ENCODE results near the gene JAM2. TPM values are rescaled to one million over a fixed set of nuclear protein-coding genes. Genes with fewer than 3 reads are reported as not detected.

The JAM2 gene
- total RNA-seq, 1 experiment from 2014 or later, result 1.7 TPM

DNA sequence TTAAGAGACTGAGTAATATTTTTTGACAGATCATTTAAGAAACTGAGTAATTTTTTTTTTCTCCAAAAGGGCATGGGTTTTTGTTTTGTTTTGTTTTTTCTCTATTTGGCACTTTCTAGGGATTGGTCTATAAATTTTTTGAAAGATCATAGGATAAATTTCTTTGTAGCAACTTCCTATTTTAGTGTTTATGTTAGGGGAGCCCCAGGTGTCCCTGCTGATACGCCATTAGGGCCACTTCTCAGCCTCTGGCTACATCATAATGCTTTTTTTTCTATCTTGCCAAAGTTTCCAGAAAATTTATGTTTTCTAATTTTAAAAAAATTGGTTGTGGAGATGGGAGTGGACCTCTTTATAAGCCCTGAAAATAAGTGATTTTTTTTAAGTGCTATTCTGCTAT is 98.4 kb downstream of the JAM2 start:
- no TSS peak for BruUV-seq (replicated peaks)
- peaks cover 16% of the 10 kb centered on the region for H3K4me1 ChIP-seq (ENCODE audit: insufficient read depth, low read length, poor library complexity, severe bottlenecking)
- peak overlapping the region; percentile 89 for H3K4me3 ChIP-seq (ENCODE audit: low read depth, low read length, poor library complexity, severe bottlenecking)
- no peak for TF ChIP-seq EZH2 (IDR thresholded peaks at IDR 0.05; ENCODE audit: borderline replicate concordance, low read depth, low read length, poor library complexity, severe bottlenecking)
- ChIA-PET POLR2A (ENCODE audit: low non-redundant PET) (no interaction called here), CTCF (no interaction called here)
- intact Hi-C loops (cut with micrococcal nuclease; ENCODE audit: unreplicated experiment), result loop anchor here (10.0 kb wide), 1 partner anchor 127 kb away; no protein-coding TSS in a partner anchor
- no peaks in the 10 kb centered on the region for H3K36me3 ChIP-seq (ENCODE audit: insufficient read depth, low read length, poor library complexity, severe bottlenecking)
- no peaks in the 10 kb centered on the region for H3K27me3 ChIP-seq (replicated peaks; ENCODE audit: insufficient read depth, low read depth, low read length, poor library complexity)
- DNase-seq (ENCODE audit: low spot score), result no peak
- peak overlapping the region; percentile 40 for H3K27ac ChIP-seq (ENCODE audit: low read depth, low read length, poor library complexity, severe bottlenecking)
- H3K9me3 ChIP-seq (ENCODE audit: low read depth, low read length, poor library complexity, severe bottlenecking), result no peaks in the 10 kb centered on the region

DNA sequence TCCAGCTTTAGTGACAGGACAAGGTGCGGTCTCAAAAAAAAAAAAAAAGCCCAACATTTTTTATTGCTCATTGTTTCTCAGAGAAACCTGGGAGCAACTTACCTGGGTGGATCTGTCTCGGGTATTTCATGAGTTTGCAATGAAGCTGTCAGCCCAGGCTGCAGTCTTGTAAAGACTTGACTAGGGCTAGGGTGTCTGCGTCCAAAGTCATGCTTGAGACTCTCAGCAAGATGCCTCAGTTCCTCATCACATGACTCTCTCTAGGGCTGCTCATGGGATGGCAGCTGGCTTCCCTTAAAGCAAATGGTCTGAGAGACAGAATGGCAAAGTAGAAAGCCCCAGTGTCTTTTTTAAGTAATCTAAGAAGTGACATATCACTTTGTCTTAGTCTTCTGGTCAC is 103.8 kb downstream of the JAM2 start:
- no TSS peak for BruUV-seq (replicated peaks)
- DNase-seq (ENCODE audit: low spot score), result no peak
- Histone ChIP-seq H3K4me1 (ENCODE audit: insufficient read depth, low read length, poor library complexity, severe bottlenecking) (no peaks in the 10 kb centered on the region), H3K27me3 (replicated peaks; ENCODE audit: insufficient read depth, low read depth, low read length, poor library complexity) (no peaks in the 10 kb centered on the region), H3K9me3 (ENCODE audit: low read depth, low read length, poor library complexity, severe bottlenecking) (no peaks in the 10 kb centered on the region), H3K4me3 (ENCODE audit: low read depth, low read length, poor library complexity, severe bottlenecking) (no peak overlapping the region), H3K27ac (ENCODE audit: low read depth, low read length, poor library complexity, severe bottlenecking) (no peak overlapping the region), H3K36me3 (ENCODE audit: insufficient read depth, low read length, poor library complexity, severe bottlenecking) (peaks cover 7% of the 10 kb centered on the region)
- intact Hi-C loops (cut with micrococcal nuclease; ENCODE audit: unreplicated experiment), result no loop called here
- no peak for TF ChIP-seq EZH2 (IDR thresholded peaks at IDR 0.05; ENCODE audit: borderline replicate concordance, low read depth, low read length, poor library complexity, severe bottlenecking)
- TF ChIP-seq, protein P1, sequence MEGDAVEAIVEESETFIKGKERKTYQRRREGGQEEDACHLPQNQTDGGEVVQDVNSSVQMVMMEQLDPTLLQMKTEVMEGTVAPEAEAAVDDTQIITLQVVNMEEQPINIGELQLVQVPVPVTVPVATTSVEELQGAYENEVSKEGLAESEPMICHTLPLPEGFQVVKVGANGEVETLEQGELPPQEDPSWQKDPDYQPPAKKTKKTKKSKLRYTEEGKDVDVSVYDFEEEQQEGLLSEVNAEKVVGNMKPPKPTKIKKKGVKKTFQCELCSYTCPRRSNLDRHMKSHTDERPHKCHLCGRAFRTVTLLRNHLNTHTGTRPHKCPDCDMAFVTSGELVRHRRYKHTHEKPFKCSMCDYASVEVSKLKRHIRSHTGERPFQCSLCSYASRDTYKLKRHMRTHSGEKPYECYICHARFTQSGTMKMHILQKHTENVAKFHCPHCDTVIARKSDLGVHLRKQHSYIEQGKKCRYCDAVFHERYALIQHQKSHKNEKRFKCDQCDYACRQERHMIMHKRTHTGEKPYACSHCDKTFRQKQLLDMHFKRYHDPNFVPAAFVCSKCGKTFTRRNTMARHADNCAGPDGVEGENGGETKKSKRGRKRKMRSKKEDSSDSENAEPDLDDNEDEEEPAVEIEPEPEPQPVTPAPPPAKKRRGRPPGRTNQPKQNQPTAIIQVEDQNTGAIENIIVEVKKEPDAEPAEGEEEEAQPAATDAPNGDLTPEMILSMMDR (conservative IDR thresholded peaks at IDR 0.05; ENCODE audit: low read depth, low read length), result no peak
- ChIA-PET POLR2A (ENCODE audit: low non-redundant PET) (no interaction called here), CTCF (no interaction called here)

DNA sequence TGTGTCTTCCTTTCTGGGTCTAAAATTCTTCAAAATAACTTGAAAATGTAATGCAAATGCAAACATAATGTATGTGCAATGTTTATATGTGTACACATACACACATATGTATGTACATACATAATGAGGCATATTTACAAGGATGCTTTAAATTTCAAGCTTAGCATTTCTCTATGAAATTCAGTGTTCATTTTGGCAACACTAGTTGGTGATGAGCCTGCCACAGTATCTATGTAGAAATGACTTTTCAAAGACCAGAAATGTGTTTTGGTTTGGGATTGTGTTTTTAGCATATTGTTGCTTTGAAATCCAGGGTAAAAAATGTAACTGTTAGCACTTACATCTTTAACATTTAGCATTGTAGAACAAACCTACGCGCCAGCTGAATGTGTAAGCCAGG is 105.8 kb downstream of the JAM2 start:
- no peaks in the 10 kb centered on the region for H3K4me1 ChIP-seq (ENCODE audit: insufficient read depth, low read length, poor library complexity, severe bottlenecking)
- ChIA-PET POLR2A (ENCODE audit: low non-redundant PET) (no interaction called here), CTCF (no interaction called here)
- H3K4me3 ChIP-seq (ENCODE audit: low read depth, low read length, poor library complexity, severe bottlenecking), result no peak overlapping the region
- TF ChIP-seq EZH2 (IDR thresholded peaks at IDR 0.05; ENCODE audit: borderline replicate concordance, low read depth, low read length, poor library complexity, severe bottlenecking), result no peak
- TF ChIP-seq, protein P1 (conservative IDR thresholded peaks at IDR 0.05; ENCODE audit: low read depth, low read length), result no peak
- H3K27me3 ChIP-seq (replicated peaks; ENCODE audit: insufficient read depth, low read depth, low read length, poor library complexity), result no peaks in the 10 kb centered on the region
- no TSS peak for BruUV-seq (replicated peaks)
- no peak for DNase-seq (ENCODE audit: low spot score)
- H3K36me3 ChIP-seq (ENCODE audit: insufficient read depth, low read length, poor library complexity, severe bottlenecking), result peaks cover 7% of the 10 kb centered on the region
- H3K9me3 ChIP-seq (ENCODE audit: low read depth, low read length, poor library complexity, severe bottlenecking), result no peaks in the 10 kb centered on the region
- H3K27ac ChIP-seq (ENCODE audit: low read depth, low read length, poor library complexity, severe bottlenecking), result no peak overlapping the region
- intact Hi-C loops (cut with micrococcal nuclease; ENCODE audit: unreplicated experiment), result no loop called here

DNA sequence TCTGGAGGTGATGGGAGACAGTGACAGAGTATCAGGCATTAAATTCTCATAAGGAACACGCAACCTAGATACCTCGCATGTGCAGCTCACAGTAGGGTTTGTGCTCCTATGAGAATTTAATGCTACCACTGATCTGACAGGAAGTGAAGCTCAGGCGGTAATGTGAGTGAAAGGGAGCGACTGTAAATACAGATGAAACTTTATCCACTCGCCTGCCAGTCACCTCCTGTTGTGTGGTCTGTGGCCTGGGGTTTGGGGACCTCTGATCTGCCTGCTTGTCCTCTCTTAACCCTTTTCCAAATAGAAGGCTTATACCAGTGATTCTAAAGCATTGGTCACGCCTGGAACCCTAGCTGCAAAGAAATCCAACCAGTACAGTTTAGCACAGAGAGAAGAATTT is 111.0 kb downstream of the JAM2 start:
- H3K4me3 ChIP-seq (ENCODE audit: low read depth, low read length, poor library complexity, severe bottlenecking), result no peak overlapping the region
- no peak for DNase-seq (ENCODE audit: low spot score)
- H3K27me3 ChIP-seq (replicated peaks; ENCODE audit: insufficient read depth, low read depth, low read length, poor library complexity), result no peaks in the 10 kb centered on the region
- intact Hi-C loops (cut with micrococcal nuclease; ENCODE audit: unreplicated experiment), result no loop called here
- TF ChIP-seq EZH2 (IDR thresholded peaks at IDR 0.05; ENCODE audit: borderline replicate concordance, low read depth, low read length, poor library complexity, severe bottlenecking), result no peak
- TF ChIP-seq, protein P1 (conservative IDR thresholded peaks at IDR 0.05; ENCODE audit: low read depth, low read length), result no peak
- no peak overlapping the region for H3K27ac ChIP-seq (ENCODE audit: low read depth, low read length, poor library complexity, severe bottlenecking)
- ChIA-PET CTCF (no interaction called here), POLR2A (ENCODE audit: low non-redundant PET) (interaction anchor here (0.6 kb wide), 1 partner anchor 73 kb away, joined by 3 read pairs; no protein-coding TSS in a partner anchor)
- no peaks in the 10 kb centered on the region for H3K4me1 ChIP-seq (ENCODE audit: insufficient read depth, low read length, poor library complexity, severe bottlenecking)
- H3K36me3 ChIP-seq (ENCODE audit: insufficient read depth, low read length, poor library complexity, severe bottlenecking), result peaks cover 27% of the 10 kb centered on the region
- no peaks in the 10 kb centered on the region for H3K9me3 ChIP-seq (ENCODE audit: low read depth, low read length, poor library complexity, severe bottlenecking)
- BruUV-seq (replicated peaks), result no TSS peak

Data from A673 (cell line).